ENCODE results near the gene PDE9A. TPM values are rescaled to one million over a fixed set of nuclear protein-coding genes. Genes with fewer than 3 reads are reported as not detected.

Gene PDE9A
- total RNA-seq, 1 donor: 9.5 TPM

DNA sequence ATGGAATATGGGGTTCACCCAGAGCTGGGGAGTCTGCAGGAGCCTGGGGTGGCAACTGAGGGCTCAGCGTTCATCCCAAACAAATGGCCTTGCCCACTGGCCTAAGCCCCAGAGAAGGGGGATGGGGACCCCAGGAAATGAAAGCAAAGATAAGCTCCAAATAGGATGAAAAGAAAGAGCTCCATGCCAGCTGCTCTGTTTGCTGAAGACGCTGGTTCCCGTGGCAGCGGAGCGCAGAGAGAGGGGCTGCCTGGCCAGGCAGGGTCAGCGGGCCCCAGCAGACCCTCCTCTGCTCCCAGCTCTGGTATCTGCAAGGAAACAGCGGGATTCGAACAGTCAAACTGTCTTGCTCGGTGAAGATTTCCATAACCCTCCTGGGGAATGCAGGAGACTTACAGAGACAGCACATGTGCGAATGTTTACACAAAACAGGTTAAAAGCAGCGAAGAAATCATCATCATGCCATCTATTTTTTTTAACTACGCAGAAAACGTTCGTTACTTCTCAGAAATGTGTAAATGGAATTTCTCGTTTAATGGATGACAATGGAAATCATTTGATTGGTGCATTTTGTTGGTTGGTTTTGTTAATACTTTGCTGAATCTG lies 94.4 kb downstream of the PDE9A start:
- DNase-seq (ENCODE audit: low read depth): no peak
- no peak overlapping the region for H3K4me3 ChIP-seq (ENCODE audit: low read depth, low read length)

DNA sequence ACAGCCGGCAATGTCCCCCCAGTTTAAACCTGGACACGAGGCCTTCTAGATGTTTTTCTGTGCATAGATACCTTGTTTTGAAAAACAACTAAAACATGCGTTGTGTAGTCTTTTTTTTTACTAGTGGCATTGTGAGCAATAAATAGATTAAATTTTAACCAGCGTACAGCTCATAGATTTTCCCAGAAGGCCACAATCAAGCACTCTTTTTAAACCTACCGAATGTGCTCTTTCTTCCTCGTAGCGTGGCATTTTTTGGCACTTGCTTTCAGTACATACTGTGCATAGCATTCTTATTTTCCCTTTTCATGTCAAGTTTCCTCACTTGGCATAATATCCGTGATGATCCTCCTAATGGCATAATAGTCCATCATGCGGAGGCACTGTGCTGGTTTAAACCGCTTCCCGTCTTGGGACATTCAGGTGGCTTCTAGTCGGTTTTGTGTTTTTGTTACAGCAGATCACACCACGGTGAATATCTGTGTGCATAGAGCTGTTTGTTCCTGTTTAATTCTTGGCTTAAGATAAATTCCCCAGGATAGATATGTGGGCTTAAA lies 95.3 kb downstream of the PDE9A start:
- TF ChIP-seq, protein P1, sequence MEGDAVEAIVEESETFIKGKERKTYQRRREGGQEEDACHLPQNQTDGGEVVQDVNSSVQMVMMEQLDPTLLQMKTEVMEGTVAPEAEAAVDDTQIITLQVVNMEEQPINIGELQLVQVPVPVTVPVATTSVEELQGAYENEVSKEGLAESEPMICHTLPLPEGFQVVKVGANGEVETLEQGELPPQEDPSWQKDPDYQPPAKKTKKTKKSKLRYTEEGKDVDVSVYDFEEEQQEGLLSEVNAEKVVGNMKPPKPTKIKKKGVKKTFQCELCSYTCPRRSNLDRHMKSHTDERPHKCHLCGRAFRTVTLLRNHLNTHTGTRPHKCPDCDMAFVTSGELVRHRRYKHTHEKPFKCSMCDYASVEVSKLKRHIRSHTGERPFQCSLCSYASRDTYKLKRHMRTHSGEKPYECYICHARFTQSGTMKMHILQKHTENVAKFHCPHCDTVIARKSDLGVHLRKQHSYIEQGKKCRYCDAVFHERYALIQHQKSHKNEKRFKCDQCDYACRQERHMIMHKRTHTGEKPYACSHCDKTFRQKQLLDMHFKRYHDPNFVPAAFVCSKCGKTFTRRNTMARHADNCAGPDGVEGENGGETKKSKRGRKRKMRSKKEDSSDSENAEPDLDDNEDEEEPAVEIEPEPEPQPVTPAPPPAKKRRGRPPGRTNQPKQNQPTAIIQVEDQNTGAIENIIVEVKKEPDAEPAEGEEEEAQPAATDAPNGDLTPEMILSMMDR (IDR thresholded peaks at IDR 0.05; ENCODE audit: insufficient read depth, low read depth, low read length): no peak
- no peak overlapping the region for H3K4me3 ChIP-seq (ENCODE audit: low read depth, low read length)
- no peak for DNase-seq (ENCODE audit: low read depth)

More for the DNA sequence above, 94.4 kb downstream of the PDE9A start:
- TF ChIP-seq, protein P1 (IDR thresholded peaks at IDR 0.05; ENCODE audit: insufficient read depth, low read depth, low read length): no peak

DNA sequence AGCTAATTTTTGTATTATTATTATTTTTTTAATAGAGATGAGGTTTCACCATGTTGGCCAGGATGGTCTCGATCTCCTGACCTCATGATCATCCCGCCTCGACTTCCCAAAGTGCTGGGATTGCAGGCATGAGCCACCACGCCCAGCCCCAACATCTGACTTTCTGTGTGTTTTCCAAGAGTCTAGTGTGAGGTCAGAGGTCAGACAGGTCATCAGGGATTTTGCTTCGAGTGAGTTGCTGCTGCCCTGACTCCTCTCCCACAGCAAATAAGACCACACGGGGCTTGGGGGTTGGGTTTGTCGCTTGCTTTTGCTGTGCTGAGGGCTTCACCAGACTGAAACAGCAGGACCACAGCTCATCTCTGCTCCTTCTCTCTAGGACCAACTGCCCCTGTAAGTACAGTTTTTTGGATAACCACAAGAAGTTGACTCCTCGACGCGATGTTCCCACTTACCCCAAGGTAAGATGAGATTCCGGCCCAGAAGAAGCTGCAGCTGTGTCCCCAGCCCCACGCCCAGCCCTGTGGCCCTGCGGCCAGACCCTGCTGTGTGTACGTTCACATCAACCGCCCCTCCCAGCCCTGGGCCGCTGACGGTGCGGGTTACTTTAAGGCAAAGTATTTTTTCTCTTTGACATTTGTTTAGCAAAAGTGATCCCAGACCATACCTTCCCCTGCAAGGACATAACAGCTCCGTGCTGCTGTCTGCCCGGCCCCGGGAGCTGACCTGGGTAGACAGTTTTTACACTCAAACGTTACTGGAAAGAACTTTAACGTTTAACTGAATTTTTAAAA lies 97.5 kb downstream of the PDE9A start:
- TF ChIP-seq, protein P1 (IDR thresholded peaks at IDR 0.05; ENCODE audit: insufficient read depth, low read depth, low read length): no peak
- no peak for DNase-seq (ENCODE audit: low read depth)
- H3K4me3 ChIP-seq (ENCODE audit: low read depth, low read length): no peak overlapping the region

DNA sequence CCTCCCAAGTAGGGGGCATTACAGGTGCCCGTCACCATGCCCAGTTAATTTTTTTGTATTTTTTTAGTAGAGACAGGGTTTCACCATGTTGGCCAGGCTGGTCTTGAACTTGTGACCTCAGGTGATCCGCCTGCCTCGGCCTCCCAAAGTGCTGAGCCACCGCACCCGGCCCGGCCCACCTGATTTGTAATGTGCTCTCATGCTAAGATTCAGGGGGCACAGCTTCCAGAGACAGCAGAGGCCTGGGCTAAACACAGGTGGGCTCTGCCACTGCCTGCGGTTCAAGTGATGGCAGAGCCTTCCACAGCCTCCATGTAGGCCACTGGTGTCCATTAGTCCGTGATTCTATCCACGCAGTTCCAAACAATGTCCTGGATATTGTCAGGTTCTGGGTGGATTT lies 98.4 kb downstream of the PDE9A start:
- DNase-seq (ENCODE audit: low read depth): no peak
- TF ChIP-seq, protein P1 (IDR thresholded peaks at IDR 0.05; ENCODE audit: insufficient read depth, low read depth, low read length): no peak
- no peak overlapping the region for H3K4me3 ChIP-seq (ENCODE audit: low read depth, low read length)

DNA sequence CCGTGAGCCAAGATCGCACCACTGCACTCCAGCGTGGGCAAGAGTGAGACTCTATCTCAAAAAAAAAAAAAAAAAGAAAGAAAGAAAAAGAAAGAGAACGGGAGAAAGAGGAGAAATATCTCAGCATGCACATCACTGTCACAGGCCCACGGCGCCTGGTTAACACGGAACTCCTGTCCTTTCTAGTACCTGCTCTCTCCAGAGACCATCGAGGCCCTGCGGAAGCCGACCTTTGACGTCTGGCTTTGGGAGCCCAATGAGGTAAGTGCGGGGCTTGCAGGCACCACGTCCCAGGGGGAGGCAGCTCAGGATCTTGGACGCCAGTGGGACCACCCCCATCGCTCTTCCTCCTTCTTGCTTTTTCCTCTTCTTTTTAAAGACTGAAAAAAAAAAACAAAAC lies 100.4 kb downstream of the PDE9A start:
- DNase-seq (ENCODE audit: low read depth): no peak
- H3K4me3 ChIP-seq (ENCODE audit: low read depth, low read length): no peak overlapping the region

DNA sequence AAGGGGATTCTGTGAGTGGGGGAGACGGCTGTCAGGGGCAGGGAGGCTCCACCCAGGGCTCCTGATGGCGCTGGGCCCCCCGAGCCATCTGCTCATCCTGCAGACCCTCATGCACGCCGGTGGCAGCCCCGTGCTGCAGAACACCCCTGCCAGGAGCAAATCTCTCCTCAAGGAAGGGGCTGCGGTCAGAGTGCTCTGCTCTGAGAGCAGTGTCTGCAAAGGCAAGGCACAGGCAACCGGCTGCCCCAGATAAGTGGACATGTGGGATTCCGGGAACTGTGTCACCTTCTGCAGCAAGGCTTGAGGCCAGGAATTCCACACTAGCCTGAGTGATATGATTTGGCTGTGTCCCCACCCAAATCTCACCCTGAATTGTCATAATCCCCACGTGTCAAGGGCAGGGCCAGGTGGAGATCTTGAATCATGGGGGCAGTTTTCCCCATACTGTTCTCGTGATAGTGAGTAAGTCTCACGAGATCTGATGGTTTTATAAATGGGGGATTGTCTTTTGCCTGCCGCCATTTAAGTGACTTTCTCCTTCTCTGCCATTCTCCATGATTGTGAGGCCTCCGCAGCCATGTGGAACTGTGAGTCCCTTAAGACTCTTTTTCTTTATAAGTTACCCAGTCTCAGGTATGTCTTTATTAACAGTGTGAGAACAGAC lies 101.0 kb downstream of the PDE9A start:
- TF ChIP-seq, protein P1 (IDR thresholded peaks at IDR 0.05; ENCODE audit: insufficient read depth, low read depth, low read length): no peak
- no peak for DNase-seq (ENCODE audit: low read depth)
- H3K4me3 ChIP-seq (ENCODE audit: low read depth, low read length): no peak overlapping the region

More for the DNA sequence above, 100.4 kb downstream of the PDE9A start:
- TF ChIP-seq, protein P1 (IDR thresholded peaks at IDR 0.05; ENCODE audit: insufficient read depth, low read depth, low read length): no peak
